ENCODE data around the gene PRIM1.
"Not testable (repeated sequence)": the region's sequence is repeated elsewhere in the genome, so short reads cannot be mapped to it uniquely, and the experiment has no call there.

The PRIM1 gene

GRCh38 chr12:56751712-56752598, at the start of gene PRIM1:
Gene PRIM1 (minus strand): TSS chr12:56752323. CDS start chr12:56752298, 25 bp downstream.
- DNase-seq = peak; percentile 93

- no peak for DNase-seq
Observed at GRCh38 chr12:56800221-56800620, 48.1 kb upstream of the PRIM1 start.

GRCh38 chr12:56799345-56799744, 47.2 kb upstream of the PRIM1 start:
- DNase-seq = not testable (repeated sequence)

GRCh38 chr12:56795791-56796190, 43.7 kb upstream of the PRIM1 start:
- DNase-seq = not testable (repeated sequence)

- DNase-seq = not testable (repeated sequence)
Observed at GRCh38 chr12:56795046-56795562, 43.0 kb upstream of the PRIM1 start.

GRCh38 chr12:56793124-56793523, 41.0 kb upstream of the PRIM1 start:
- not testable (repeated sequence) for DNase-seq

GRCh38 chr12:56792678-56793077, 40.6 kb upstream of the PRIM1 start:
- DNase-seq = no peak

GRCh38 chr12:56789429-56789828, 37.3 kb upstream of the PRIM1 start:
- DNase-seq = not testable (repeated sequence)

GRCh38 chr12:56787498-56787897, 35.4 kb upstream of the PRIM1 start:
- no peak for DNase-seq

- DNase-seq = no peak
Observed at GRCh38 chr12:56785874-56786273, 33.8 kb upstream of the PRIM1 start.

- DNase-seq = no peak
Observed at GRCh38 chr12:56785141-56785865, 33.2 kb upstream of the PRIM1 start.

- no peak for DNase-seq
Observed at GRCh38 chr12:56781726-56782125, 29.6 kb upstream of the PRIM1 start.

GRCh38 chr12:56778756-56779155, 26.6 kb upstream of the PRIM1 start:
- no peak for DNase-seq

- DNase-seq = no peak
Observed at GRCh38 chr12:56776654-56777053, 24.5 kb upstream of the PRIM1 start.

GRCh38 chr12:56775638-56776037, 23.5 kb upstream of the PRIM1 start:
- no peak for DNase-seq

GRCh38 chr12:56773113-56773512, 21.0 kb upstream of the PRIM1 start:
- no peak for DNase-seq

GRCh38 chr12:56772625-56773024, 20.5 kb upstream of the PRIM1 start:
- DNase-seq = no peak

GRCh38 chr12:56769868-56770267, 17.7 kb upstream of the PRIM1 start:
- DNase-seq = no peak

GRCh38 chr12:56768424-56768823, 16.3 kb upstream of the PRIM1 start:
- DNase-seq = no peak

- DNase-seq = no peak
Observed at GRCh38 chr12:56766535-56766934, 14.4 kb upstream of the PRIM1 start.

- DNase-seq = no peak
Observed at GRCh38 chr12:56763753-56764657, 11.9 kb upstream of the PRIM1 start.

- no peak for DNase-seq
Observed at GRCh38 chr12:56761812-56762211, 9.7 kb upstream of the PRIM1 start.

- DNase-seq = no peak
Observed at GRCh38 chr12:56760460-56760859, 8.3 kb upstream of the PRIM1 start.

Measured in NCI-H146 (cell line).